GM10248 (cell line): ENCODE results near the gene SDK1.
A peak's percentile ranks its signal among the peaks of the same experiment; 100 is the strongest.

Source experiments
- CTCF ChIA-PET: fragments of 300-600 bp; sonication (Branson Sonifier 250); formaldehyde crosslinking; extraction: SDS; loops from one replicate; lab custom pipeline; 2021; ENCODE audit warnings: antibody characterized with exemption; lab: Yijun Ruan, JAX
- POLR2A ChIA-PET: fragments of 350-650 bp; sonication (Branson Sonifier 250); formaldehyde crosslinking; extraction: SDS; loops from one replicate; lab custom pipeline; 2020; ENCODE audit warnings: antibody characterized with exemption; lab: Yijun Ruan, JAX
- DNase-seq: peaks from one replicate; pipeline ENCODE4 v3.0.0; 2012; ENCODE audit errors: extremely low spot score
- CTCF ChIP-seq: IDR thresholded peaks from 2 replicates; pipeline ENCODE4 v1.5.1; 2012; ENCODE audit warnings: mild to moderate bottlenecking, low read depth; ENCODE audit errors: extremely low read depth, missing control alignments, control extremely low read depth

SDK1 gene

GRCh38 chr7:3895341-3896116 lies 594.5 kb downstream of the SDK1 start:
- no peak for DNase-seq
- POLR2A ChIA-PET = no interaction called here
- CTCF ChIA-PET = interaction anchor here (1.5 to 2.1 kb wide), 4 partner anchors 9 to 1031 kb away, joined by 3 to 8 read pairs (median 5); no protein-coding TSS in a partner anchor
- TF ChIP-seq CTCF = no peak

GRCh38 chr7:3896169-3896765 lies 595.2 kb downstream of the SDK1 start:
- TF ChIP-seq CTCF = no peak

GRCh38 chr7:3897430-3898372 lies 596.6 kb downstream of the SDK1 start:
- ChIA-PET CTCF (interaction anchor here (0.7 to 2.1 kb wide), 3 partner anchors 12 to 1033 kb away, joined by 3 to 8 read pairs (median 5); no protein-coding TSS in a partner anchor), POLR2A (no interaction called here)
- DNase-seq = peak; percentile 36
- peak; percentile 59 for TF ChIP-seq CTCF

More at GRCh38 chr7:3896169-3896765, 595.2 kb downstream of the SDK1 start:
- CTCF ChIA-PET = interaction anchor here (1.5 to 2.1 kb wide), 3 partner anchors 10 to 1031 kb away, joined by 3 to 8 read pairs (median 5); no protein-coding TSS in a partner anchor
- DNase-seq = no peak
- POLR2A ChIA-PET = no interaction called here

- TF ChIP-seq CTCF = no peak
- CTCF ChIA-PET = interaction anchor here (1.0 kb wide), 1 partner anchor 1035 kb away, joined by 3 read pairs; no protein-coding TSS in a partner anchor
- no peak for DNase-seq
- POLR2A ChIA-PET = no interaction called here
Measured at GRCh38 chr7:3899559-3899991, 598.5 kb downstream of the SDK1 start.

GRCh38 chr7:3908153-3908552 lies 607.1 kb downstream of the SDK1 start:
- POLR2A ChIA-PET = no interaction called here
- CTCF ChIA-PET = no interaction called here
- no peak for TF ChIP-seq CTCF
- no peak for DNase-seq

- no peak for TF ChIP-seq CTCF
- CTCF ChIA-PET = interaction anchor here (1.6 kb wide), 1 partner anchor 11 kb away, joined by 5 read pairs; no protein-coding TSS in a partner anchor
- POLR2A ChIA-PET = no interaction called here
- DNase-seq = no peak
Measured at GRCh38 chr7:3909128-3909527, 608.1 kb downstream of the SDK1 start.
